IPS DF 19.7 (cell line): ENCODE measurements around the gene MYRIP.
"Not testable (repeated sequence)": the region's sequence is repeated elsewhere in the genome, so short reads cannot be mapped to it uniquely, and the experiment has no call there.

Experiments used
- DNase-seq: peaks from one replicate; pipeline ENCODE4 v3.0.0-alpha.2; 2013; ENCODE audit warnings: low read depth, low spot score

Gene MYRIP

DNA sequence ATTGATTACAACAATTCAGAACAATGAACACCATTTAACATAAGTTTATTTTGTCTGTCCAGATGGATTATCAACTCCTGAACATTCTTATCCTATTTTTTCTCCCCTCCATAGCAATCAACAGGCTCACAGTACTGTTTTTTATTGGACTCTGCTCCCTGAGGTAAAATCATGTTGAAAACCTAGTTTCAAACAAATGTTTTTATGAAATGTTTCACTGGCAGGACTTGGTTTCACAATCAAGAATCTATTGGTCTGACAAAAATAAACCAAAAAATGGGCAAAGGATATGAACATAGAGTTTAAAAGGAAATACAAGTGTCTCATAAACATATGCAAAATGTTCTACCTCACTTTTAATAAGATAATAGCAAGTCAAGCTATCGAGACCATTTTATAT, 2.6 kb upstream of the MYRIP start:
- no peak for DNase-seq

DNA sequence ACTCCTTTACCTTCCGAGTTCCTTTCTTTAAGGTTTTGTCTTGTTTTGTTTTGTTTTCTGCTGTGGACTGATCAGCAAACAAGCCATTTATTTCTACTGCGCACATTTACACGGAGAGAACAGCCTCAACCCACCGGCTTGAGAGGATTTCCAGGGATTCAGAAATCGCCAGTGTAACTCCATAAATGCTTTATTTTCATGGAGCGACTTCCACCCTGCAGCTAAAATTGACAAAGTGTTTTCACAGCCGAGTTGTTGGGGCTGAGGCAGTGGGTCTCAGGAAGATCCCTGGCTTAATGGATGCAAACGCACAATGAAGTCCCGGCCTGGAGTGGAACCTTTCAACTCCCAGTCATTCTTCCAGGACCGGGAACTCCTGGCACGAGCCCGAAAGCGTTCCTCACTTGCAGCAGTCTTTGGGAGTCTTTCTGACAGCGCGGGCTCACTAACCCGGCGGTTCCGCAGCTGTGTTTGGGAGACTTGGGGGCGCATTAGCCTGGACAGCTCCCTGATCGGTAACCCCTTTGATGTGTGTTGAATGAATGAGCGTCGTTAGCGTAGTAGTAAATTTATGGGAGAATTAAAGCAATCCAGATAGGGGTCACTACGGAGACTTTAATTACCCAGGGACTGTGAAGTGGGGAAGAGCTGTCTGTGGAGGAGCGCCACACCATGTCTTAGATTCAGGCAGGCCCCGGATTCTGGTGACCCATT, 785 bp upstream of the MYRIP start:
- DNase-seq: peak; percentile 47

DNA sequence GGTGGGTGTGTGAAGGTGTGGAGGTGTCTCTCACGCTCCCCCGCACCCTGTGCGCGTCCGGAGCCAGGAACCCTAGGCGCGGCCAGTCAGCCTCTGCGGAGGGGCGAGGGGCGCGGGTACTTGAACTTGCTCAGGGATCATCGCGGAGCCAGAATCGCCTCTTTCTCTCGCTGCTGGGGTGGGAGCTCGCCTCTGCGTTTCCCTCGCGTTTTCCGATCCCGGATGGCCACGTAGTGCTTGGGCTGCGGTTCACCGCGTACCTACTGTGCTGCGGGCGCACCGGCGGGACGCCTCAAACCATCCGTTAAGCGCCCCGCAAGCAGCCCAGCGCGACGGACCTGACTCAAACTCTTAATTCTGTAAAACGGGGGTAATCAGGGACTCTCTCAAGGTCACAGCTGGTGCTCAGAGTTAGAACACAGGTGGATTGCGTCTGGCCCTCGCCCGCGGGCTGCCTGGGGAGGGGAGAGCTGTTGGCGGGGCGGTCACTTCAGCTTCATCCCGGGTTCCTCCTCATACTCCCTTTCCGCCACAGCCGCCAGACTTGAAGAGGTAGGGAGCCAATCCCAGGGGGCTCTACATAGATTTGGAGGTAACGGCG, 686 bp downstream of the MYRIP start:
- DNase-seq: no peak

DNA sequence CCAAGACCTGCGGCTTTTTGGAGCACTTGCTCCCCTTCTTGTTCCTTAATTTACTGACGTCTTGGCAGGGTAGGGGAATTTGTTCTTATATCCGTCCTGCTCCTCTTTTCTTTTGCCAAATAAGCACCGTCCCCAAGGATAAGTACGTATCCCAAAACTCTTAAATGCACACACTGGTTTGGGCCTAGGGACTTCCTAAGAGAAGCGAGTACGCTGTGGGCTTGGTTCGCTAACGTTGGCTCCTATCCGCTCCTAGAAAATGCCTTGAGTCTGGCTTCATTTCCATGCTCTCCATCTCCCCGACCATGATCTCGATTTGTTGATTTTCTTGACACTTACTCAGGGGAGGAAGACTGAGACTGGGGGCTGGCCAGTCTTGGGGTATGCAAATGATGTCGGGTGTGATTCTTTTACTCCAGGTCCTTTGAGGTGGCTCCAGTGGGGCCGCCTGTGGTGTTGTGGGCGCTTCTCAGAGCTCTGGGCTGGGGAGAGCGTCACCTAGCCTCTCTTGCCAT, 1.3 kb downstream of the MYRIP start:
- DNase-seq: no peak

DNA sequence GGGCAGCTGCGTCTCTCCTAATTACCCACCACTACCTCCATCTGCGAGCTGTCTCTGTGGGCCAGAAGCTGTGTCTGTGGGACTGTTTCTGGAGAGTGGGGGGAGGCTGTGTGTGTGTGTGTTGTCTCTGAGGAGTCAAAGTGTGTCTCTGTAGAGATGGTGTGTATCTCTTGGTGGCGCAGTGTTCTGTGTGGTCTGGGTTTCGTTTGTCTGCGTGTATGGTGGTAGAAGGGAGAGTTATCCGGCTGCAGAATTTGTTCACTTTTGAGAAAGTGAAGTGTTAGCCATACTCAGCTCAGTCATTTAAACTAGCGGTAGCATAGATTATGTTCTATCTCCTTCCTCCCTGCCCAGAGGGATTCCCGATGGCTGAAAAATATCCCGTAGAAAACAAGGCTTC, 2.2 kb downstream of the MYRIP start:
- no peak for DNase-seq

DNA sequence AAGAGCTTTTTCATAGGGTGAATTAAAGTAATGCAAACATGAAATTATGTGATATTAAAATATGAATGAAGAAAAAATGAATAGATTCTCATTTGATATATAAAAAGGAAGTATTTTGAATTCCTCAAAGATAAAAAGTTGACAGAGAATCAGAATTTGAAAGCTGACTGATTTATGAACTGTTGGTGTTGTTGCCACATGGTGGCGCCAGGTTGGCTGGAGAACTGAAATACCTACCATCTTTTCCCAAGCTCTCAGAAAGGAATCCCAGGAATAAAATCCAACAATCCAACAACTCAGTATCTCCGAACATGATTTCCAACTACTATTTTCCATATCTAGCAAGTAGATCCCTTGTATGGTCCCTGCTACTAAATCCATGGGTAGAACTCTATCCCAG, 3.1 kb downstream of the MYRIP start:
- DNase-seq: no peak

DNA sequence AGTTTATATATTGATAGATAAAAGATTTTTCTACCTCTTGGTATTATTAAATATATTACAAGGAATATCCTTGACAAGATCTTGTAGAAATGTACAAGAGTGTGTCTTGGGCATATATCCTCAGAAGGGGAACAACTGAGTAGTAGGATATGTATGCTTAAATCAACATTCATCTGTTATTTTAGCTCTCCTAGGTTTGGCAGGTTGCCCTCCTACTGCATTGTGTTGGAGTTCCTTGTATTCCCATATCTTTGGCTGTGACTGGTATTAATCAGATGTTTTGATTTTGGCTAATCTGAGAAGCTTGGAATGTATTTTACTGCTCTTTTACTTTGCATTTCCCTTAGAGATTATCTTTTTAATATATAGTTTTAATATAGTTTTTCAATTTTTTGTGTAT, 4.6 kb downstream of the MYRIP start:
- DNase-seq: no peak

DNA sequence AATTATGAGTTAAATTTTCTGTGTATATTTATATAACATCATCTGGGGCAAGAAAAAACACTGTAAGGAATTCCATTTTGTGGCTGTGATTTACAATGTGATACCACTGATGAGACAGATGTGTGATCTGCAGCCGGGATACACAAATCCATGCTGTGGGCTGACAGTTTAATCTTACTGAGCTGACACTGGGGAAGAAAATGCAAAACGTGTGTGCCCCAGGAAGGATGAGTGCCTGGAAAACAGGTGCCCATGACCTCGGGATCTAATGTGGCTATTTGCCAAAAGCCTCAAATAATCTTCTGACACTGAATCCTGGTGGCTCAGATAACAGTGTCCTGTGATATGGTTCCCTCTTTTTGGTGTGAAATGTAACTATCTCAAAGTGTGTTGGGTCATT, 10.5 kb downstream of the MYRIP start:
- DNase-seq: no peak

DNA sequence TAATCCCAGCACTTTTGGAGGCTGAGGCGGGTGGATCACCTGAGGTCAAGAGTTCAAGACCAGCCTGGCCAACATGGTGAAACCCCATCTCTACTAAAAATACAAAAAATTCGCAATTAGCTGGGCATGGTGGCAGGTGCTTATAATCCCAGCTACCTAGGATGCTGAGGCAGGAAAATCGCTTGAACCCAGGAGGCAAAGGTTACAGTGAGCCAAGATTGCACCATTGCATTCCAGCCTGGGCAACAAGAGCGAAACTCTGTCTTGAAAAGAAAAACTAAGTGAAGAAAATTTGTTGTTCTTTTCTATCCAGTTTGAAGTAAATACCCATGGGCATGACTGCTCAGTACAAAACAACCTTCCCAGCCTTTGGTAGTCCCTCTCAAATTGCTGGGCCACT, 24.4 kb downstream of the MYRIP start:
- not testable (repeated sequence) for DNase-seq

DNA sequence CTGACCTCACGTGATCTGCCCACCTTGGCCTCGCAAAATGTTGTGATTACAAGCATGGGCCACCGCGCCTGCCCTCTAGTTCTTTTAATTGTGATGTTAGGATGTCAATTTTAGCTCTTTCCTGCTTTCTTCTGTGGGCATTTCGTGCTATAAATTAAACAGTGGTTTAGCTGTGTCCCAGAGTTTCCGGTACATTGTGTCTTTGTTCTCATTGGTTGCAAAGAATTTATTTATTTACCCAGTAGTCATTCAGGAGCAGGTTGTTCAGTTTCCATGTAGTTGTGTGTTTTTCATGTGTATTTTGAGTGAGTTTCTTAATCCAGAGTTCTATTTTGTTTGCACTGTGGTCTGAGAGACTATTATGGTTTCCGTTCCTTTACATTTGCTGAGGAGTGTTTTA, 30.1 kb downstream of the MYRIP start:
- no peak for DNase-seq

DNA sequence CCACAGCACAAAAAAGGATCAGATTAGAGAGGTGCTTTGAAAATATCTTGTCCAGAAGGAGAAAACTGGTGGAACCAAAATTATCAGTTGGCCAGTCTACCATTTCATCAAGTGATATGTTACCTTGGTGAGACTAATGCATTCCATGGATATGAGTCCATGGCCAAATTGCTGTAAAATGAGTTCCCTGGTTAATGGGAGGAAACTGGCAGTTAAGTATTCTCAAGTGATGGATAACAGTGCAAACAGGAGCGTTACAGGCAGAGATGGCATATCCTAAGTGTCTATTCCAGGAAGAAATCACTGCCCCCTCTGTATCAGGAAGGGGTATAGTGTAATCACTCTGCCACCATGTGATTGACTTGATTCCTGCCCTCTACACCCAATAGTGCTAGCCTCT, 34.0 kb downstream of the MYRIP start:
- DNase-seq: no peak

DNA sequence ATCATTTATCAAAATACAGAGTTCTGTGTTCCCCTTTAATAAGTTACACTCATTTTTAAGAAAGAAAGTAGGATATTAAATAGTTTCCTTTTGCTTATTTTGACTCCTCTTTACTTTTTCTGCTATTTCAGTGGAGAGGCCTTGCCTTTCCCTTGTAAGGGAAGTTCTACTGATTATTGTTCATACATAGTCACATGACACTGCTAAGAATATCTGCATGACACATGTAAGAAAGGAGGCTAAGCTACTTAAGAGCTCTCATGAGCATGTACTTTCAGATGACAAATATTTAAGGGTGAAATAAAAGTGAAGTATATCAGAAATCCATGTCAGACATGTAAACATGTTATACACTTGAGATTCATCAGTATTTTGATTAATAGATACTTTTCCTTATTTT, 39.0 kb downstream of the MYRIP start:
- DNase-seq: no peak

DNA sequence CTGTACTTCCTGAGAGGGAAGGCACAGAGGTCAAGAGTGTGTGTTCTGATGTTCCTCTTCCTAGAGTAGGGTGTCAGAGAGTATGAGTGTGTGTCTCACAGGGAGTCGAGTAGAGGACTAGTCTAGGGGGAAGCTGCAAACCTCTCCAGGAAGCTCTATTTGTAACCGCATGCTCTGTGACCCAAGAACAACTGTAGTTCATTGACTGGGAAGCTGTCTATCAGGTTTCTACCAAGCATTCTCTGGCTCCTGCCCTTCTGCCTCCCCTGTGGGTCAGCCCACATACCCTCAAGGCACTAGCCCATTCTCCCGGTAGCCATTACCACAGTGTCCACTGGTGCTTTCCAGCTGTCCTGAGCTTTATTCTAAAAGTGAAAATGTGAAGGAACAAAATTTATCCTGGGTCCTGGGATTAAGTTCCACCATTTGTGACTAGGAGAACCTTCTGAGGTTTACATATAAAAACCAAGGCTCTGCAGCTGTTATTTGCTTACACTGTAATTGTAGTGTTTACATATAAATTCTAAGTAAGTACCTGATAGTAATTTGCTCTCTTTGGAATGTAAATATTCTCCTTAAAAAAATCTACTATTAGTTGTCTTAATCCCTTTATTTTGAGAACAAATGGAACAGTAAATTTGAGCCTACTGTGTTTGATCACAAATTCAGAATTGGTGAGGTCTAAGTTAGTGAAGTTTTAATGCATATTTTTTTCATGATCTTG, 40.7 kb downstream of the MYRIP start:
- DNase-seq: no peak

DNA sequence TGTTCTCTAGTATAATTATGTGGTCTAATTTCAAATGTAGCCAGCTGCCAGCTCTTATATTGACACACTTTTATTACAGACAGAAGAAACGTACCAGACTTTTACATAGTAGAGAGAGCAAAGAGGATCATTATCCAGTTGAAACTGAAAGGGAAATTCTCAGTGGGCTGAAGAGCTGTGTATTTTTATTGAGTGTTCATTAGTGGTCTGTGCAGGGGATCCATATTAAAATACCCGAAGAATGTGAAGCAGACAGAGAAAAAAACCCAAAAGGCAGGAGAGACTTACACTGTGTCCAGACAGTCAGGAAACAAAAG, 41.3 kb downstream of the MYRIP start:
- DNase-seq: no peak

DNA sequence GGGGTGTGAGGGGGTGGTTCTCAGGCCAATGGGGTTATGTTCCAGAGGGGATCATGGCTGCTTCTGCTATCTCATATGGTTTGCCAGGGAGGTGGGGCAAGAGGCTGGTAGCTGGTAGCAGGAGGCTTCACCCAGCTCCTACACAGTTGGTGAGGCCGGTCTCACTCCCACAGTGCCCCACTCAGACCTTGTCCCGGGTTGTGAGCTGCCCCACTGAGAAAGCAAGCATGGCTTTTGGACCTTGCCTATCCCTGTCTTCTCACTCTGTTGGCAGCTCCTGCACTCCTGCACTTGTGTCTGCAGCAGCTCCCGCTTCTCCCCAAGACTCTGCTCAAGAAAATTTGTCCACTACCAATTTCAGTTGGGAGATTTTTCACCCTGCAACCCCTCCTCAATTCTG, 46.1 kb downstream of the MYRIP start:
- no peak for DNase-seq

DNA sequence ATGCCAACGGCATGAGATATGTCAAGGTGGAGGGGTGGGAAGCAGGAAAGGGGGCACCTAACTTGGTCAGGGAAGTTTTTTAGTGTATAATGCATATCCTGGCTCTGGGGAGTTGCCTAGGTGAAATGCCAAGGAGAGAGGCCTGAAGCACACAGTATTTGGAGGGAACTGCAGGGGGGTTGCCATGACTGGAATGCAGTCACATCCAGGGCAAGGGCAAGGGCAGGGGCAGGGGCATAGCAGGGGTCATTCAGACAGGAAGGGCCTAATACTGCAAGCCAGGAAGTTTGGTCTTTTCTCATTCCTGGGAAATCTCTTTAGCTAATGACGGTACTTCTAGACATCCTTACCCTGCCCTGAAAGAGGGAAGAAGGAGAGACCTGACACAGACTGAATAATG, 60.5 kb downstream of the MYRIP start:
- DNase-seq: peak; percentile 33

DNA sequence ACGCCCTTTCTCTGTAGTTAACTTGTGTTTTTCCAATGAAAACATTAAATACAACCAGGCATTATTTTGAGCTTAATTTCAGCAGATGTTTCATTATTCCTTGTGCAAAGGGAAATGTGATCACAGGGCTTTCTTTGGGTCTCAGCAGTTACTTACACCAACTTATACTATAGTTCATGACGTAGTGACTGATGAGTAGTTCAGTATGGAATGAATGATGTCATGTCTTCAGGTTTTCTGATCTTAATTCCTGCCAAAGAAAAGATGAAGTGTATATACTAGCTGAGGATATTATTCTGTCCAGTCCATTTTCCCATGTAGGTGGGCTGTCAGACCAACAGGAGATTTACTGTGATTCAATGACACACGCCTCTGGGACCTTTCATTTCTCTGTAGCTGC, 61.3 kb downstream of the MYRIP start:
- no peak for DNase-seq

DNA sequence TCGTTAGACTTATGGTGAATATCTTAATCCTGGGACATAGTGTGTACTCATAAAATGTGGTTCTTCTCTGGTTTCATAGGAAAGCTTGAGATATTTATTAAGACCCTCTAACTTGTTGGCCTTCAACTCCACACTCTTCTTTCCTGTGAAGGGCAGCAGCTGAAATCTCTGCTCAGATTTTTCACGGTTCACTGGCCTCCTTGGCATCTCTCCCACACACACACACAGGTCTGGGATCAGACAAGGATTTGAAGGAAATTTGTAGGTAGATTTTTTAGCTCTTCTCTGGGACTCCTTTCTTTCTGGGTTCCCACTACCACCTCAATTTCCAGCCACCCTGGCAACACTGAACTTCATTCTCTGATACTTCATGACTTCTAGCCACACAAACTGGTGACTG, 70.2 kb downstream of the MYRIP start:
- no peak for DNase-seq

DNA sequence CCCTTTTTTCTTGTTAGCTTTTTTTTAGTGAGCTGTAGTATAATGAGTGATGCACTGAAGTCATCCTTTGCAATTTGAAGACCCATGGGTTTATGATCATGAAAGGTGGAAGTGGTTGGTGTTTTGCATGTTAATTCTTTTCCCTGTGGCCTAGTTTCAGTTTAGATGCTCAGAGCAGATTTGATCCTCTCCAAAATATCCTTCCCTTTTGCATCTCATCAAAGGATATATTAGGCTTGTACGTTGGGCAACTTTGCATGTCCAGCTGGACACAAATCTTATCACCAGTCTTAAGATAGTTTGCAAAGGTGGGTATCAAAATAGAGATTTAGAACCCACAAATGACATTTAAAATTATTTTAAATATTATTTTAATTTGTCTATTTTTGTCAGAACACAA, 72.7 kb downstream of the MYRIP start:
- no peak for DNase-seq

DNA sequence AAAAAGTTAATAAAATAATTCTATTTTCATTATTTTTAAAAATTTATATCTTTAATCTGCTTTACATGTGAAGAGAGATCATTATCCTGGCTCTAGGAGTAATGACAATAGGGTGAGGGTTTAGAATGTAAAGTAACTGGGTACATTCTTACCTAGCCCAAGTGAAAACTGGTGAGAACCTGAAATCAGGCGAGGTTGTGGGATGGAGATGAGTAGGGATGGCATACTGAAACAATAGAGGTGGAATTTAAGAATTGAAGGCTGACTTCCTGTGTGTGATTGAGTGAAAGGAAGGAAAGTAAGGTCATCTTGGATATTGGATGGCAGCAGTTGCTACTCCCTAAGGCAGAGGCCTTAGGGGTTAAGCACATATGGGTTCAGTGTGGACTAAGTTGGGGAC, 82.7 kb downstream of the MYRIP start:
- DNase-seq: no peak

DNA sequence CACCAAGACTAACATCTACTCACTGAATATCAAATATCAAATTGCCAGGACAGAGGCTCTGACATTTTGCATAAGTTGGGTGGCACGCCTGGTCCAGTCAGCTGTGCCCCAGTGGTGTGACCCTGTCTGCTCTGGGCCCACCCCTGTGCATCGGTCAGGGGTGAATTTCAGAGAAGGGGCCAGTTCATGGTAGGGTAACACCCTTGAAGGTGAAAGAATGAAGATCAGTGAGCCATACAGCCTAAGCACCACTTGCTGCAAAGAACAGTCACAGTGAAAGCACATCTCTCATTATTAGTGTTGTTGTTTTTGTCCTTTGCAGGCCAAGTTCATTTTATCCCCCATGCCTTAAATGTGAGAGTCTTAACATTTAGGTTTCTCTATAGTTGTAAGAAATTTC, 86.8 kb downstream of the MYRIP start:
- DNase-seq: no peak

DNA sequence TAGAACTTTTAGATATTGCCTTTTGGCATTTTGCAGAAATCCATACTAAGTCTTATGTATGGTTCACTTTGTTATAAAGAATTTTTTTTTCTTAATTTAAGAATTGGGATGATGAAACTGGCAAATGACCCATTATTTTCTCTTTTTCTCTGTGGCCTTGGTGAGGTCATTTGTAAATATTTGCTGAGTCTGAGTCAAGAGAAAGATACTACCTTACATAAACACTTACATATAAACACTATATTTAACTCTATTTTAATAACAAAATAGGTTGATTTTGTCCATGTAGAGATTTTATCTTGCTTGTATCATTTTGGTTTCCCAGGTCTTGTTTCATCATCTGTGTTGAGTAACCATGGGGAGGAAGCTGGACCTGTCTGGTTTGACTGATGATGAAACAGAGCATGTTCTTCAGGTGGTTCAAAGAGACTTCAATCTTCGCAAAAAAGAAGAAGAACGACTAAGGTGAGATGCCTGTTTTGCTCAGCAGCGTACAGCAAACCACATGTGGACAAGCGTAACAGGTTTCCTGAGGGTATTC, 91.1 kb downstream of the MYRIP start:
- no peak for DNase-seq

DNA sequence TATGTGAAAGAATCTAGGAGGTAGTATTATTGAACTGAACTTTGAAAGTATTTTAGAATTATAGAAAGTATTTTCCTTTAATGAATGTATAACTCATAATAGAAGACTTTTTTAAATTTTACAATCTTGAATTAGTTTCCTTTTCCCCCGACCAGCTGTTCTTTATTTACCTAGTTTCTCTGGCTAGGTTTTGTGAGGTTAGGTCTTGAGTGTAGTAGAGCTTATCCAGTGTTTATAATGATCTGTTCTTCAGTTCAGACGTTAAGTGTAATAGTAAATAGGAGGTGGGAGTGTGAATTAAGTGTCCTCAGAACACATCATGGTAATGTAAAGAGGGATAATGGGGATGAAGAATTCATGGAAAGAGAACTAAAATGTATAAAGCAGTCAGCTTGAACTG, 93.8 kb downstream of the MYRIP start:
- DNase-seq: no peak
